ENCODE results near the gene HOXD1.

The HOXD1 gene

GRCh38 chr2:176147800-176148496, 40.5 kb upstream of the HOXD1 start:
- H3K9ac ChIP-seq (ENCODE audit: low read length in 2 of 2) = no peak overlapping the region

GRCh38 chr2:176148751-176149421, 39.6 kb upstream of the HOXD1 start:
- H3K9me3 ChIP-seq (ENCODE audit: control insufficient read depth in 2 of 2, low read length in 2 of 2) = no peaks in the 10 kb centered on the region
- H3K36me3 ChIP-seq (ENCODE audit: control insufficient read depth in 2 of 2, insufficient read depth in 2 of 2, low read length in 2 of 2) = no peaks in the 10 kb centered on the region
- H3K4me3 ChIP-seq (ENCODE audit: low read length in 2 of 2) = no peak overlapping the region
- peaks cover 3% of the 10 kb centered on the region for H3K4me1 ChIP-seq (ENCODE audit: control insufficient read depth, insufficient read depth, low read length)
- H3K27me3 ChIP-seq (ENCODE audit: control insufficient read depth in 1 of 2, insufficient read depth in 2 of 2, low read length in 2 of 2) = peaks cover 64 to 89% of the 10 kb centered on the region in 2 donors
- no peak overlapping the region for H3K27ac ChIP-seq (ENCODE audit: low read length)
- no peak overlapping the region for H3K9ac ChIP-seq (ENCODE audit: low read length in 2 of 2)

More at GRCh38 chr2:176147800-176148496, 40.5 kb upstream of the HOXD1 start:
- Histone ChIP-seq H3K4me3 (ENCODE audit: low read length in 2 of 2) (no peak overlapping the region), H3K27ac (ENCODE audit: low read length) (no peak overlapping the region), H3K4me1 (ENCODE audit: control insufficient read depth, insufficient read depth, low read length) (peaks cover 3% of the 10 kb centered on the region), H3K27me3 (ENCODE audit: control insufficient read depth in 1 of 2, insufficient read depth in 2 of 2, low read length in 2 of 2) (peaks cover 71 to 88% of the 10 kb centered on the region in 2 donors), H3K36me3 (ENCODE audit: control insufficient read depth in 2 of 2, insufficient read depth in 2 of 2, low read length in 2 of 2) (no peaks in the 10 kb centered on the region), H3K9me3 (ENCODE audit: control insufficient read depth in 2 of 2, low read length in 2 of 2) (no peaks in the 10 kb centered on the region)

GRCh38 chr2:176149481-176149938, 39.0 kb upstream of the HOXD1 start:
- H3K9me3 ChIP-seq (ENCODE audit: control insufficient read depth in 2 of 2, low read length in 2 of 2) = no peaks in the 10 kb centered on the region
- no peak overlapping the region for H3K9ac ChIP-seq (ENCODE audit: low read length in 2 of 2)
- H3K27me3 ChIP-seq (ENCODE audit: control insufficient read depth in 1 of 2, insufficient read depth in 2 of 2, low read length in 2 of 2) = peaks cover 65 to 89% of the 10 kb centered on the region in 2 donors
- H3K4me1 ChIP-seq (ENCODE audit: control insufficient read depth, insufficient read depth, low read length) = peaks cover 3% of the 10 kb centered on the region
- no peaks in the 10 kb centered on the region for H3K36me3 ChIP-seq (ENCODE audit: control insufficient read depth in 2 of 2, insufficient read depth in 2 of 2, low read length in 2 of 2)
- no peak overlapping the region for H3K4me3 ChIP-seq (ENCODE audit: low read length in 2 of 2)
- no peak overlapping the region for H3K27ac ChIP-seq (ENCODE audit: low read length)

- Histone ChIP-seq H3K4me3 (ENCODE audit: low read length in 2 of 2) (no peak overlapping the region), H3K9ac (ENCODE audit: low read length in 2 of 2) (no peak overlapping the region), H3K9me3 (ENCODE audit: control insufficient read depth in 2 of 2, low read length in 2 of 2) (no peaks in the 10 kb centered on the region), H3K4me1 (ENCODE audit: control insufficient read depth, insufficient read depth, low read length) (peaks cover 3% of the 10 kb centered on the region), H3K27ac (ENCODE audit: low read length) (no peak overlapping the region), H3K36me3 (ENCODE audit: control insufficient read depth in 2 of 2, insufficient read depth in 2 of 2, low read length in 2 of 2) (no peaks in the 10 kb centered on the region), H3K27me3 (ENCODE audit: control insufficient read depth in 1 of 2, insufficient read depth in 2 of 2, low read length in 2 of 2) (peaks cover 65 to 90% of the 10 kb centered on the region in 2 donors)
These were observed 38.4 kb upstream of the HOXD1 start for GRCh38 chr2:176149939-176150583.

- H3K36me3 ChIP-seq (ENCODE audit: control insufficient read depth in 2 of 2, insufficient read depth in 2 of 2, low read length in 2 of 2) = no peaks in the 10 kb centered on the region
- peaks cover 3% of the 10 kb centered on the region for H3K4me1 ChIP-seq (ENCODE audit: control insufficient read depth, insufficient read depth, low read length)
- no peak overlapping the region for H3K27ac ChIP-seq (ENCODE audit: low read length)
- no peaks in the 10 kb centered on the region for H3K9me3 ChIP-seq (ENCODE audit: control insufficient read depth in 2 of 2, low read length in 2 of 2)
- no peak overlapping the region for H3K9ac ChIP-seq (ENCODE audit: low read length in 2 of 2)
- H3K27me3 ChIP-seq (ENCODE audit: control insufficient read depth in 1 of 2, insufficient read depth in 2 of 2, low read length in 2 of 2) = peaks cover 63 to 90% of the 10 kb centered on the region in 2 donors
- no peak overlapping the region for H3K4me3 ChIP-seq (ENCODE audit: low read length in 2 of 2)
These were observed 37.7 kb upstream of the HOXD1 start for GRCh38 chr2:176150584-176151441.

GRCh38 chr2:176151442-176152287, 36.8 kb upstream of the HOXD1 start, which contains the start of gene HOXD4:
HOXD4 (plus strand) TSS chr2:176151550; CDS start chr2:176151634, 84 bp downstream.
- Histone ChIP-seq H3K36me3 (ENCODE audit: control insufficient read depth in 2 of 2, insufficient read depth in 2 of 2, low read length in 2 of 2) (no peaks in the 10 kb centered on the region), H3K27me3 (ENCODE audit: control insufficient read depth in 1 of 2, insufficient read depth in 2 of 2, low read length in 2 of 2) (peaks cover 61 to 89% of the 10 kb centered on the region in 2 donors), H3K4me1 (ENCODE audit: control insufficient read depth, insufficient read depth, low read length) (peaks cover 3% of the 10 kb centered on the region), H3K9me3 (ENCODE audit: control insufficient read depth in 2 of 2, low read length in 2 of 2) (no peaks in the 10 kb centered on the region), H3K27ac (ENCODE audit: low read length) (no peak within 1 kb of the TSS), H3K4me3 (ENCODE audit: low read length in 2 of 2) (peak within 1 kb of the TSS in 1 of 2 donors; percentile 29), H3K9ac (ENCODE audit: low read length in 2 of 2) (no peak within 1 kb of the TSS)

- Histone ChIP-seq H3K4me3 (ENCODE audit: low read length in 2 of 2) (no peak overlapping the region), H3K9ac (ENCODE audit: low read length in 2 of 2) (no peak overlapping the region), H3K27me3 (ENCODE audit: control insufficient read depth in 1 of 2, insufficient read depth in 2 of 2, low read length in 2 of 2) (peaks cover 58 to 90% of the 10 kb centered on the region in 2 donors), H3K27ac (ENCODE audit: low read length) (no peak overlapping the region), H3K4me1 (ENCODE audit: control insufficient read depth, insufficient read depth, low read length) (peaks cover 8% of the 10 kb centered on the region), H3K36me3 (ENCODE audit: control insufficient read depth in 2 of 2, insufficient read depth in 2 of 2, low read length in 2 of 2) (no peaks in the 10 kb centered on the region), H3K9me3 (ENCODE audit: control insufficient read depth in 2 of 2, low read length in 2 of 2) (no peaks in the 10 kb centered on the region)
These were observed 35.9 kb upstream of the HOXD1 start for GRCh38 chr2:176152350-176153181.

- H3K4me1 ChIP-seq (ENCODE audit: control insufficient read depth, insufficient read depth, low read length) = peaks cover 17% of the 10 kb centered on the region
- no peak overlapping the region for H3K27ac ChIP-seq (ENCODE audit: low read length)
- no peak overlapping the region for H3K9ac ChIP-seq (ENCODE audit: low read length in 2 of 2)
- H3K36me3 ChIP-seq (ENCODE audit: control insufficient read depth in 2 of 2, insufficient read depth in 2 of 2, low read length in 2 of 2) = no peaks in the 10 kb centered on the region
- H3K27me3 ChIP-seq (ENCODE audit: control insufficient read depth in 1 of 2, insufficient read depth in 2 of 2, low read length in 2 of 2) = peaks cover 52 to 89% of the 10 kb centered on the region in 2 donors
- no peaks in the 10 kb centered on the region for H3K9me3 ChIP-seq (ENCODE audit: control insufficient read depth in 2 of 2, low read length in 2 of 2)
- H3K4me3 ChIP-seq (ENCODE audit: low read length in 2 of 2) = no peak overlapping the region
These were observed 33.8 kb upstream of the HOXD1 start for GRCh38 chr2:176154576-176155252.
